Endothelial cell (in vitro differentiated cells): ENCODE measurements around the gene KCNE3. TPM values are rescaled to one million over a fixed set of nuclear protein-coding genes. Genes with fewer than 3 reads are reported as not detected.

Experiments
- DNase-seq: peaks from one replicate; pipeline ENCODE4 v3.0.0; 2021; ENCODE audit warnings: low spot score
- H3K27ac Mint-ChIP-seq: one replicate; pipeline ENCODE4 v1.8.0; 2021; ENCODE audit warnings: mixed read lengths, inconsistent platforms; ENCODE audit not compliant: unreplicated experiment
- H3K27me3 Mint-ChIP-seq: one replicate; pipeline ENCODE4 v1.8.0; 2021; ENCODE audit warnings: mild to moderate bottlenecking, moderate library complexity, mixed read lengths, inconsistent platforms; ENCODE audit not compliant: unreplicated experiment
- H3K36me3 Mint-ChIP-seq: one replicate; pipeline ENCODE4 v1.8.0; 2021; ENCODE audit warnings: mild to moderate bottlenecking, low read depth, mixed read lengths, inconsistent platforms; ENCODE audit not compliant: unreplicated experiment
- H3K4me1 Mint-ChIP-seq: one replicate; pipeline ENCODE4 v1.8.0; 2021; ENCODE audit warnings: mild to moderate bottlenecking, mixed read lengths, inconsistent platforms; ENCODE audit not compliant: unreplicated experiment
- H3K4me3 Mint-ChIP-seq: one replicate; pipeline ENCODE4 v1.8.0; 2021; ENCODE audit warnings: mild to moderate bottlenecking, mixed read lengths, inconsistent platforms; ENCODE audit not compliant: unreplicated experiment
- H3K9me3 Mint-ChIP-seq: one replicate; pipeline ENCODE4 v1.8.0; 2021; ENCODE audit warnings: mixed read lengths, inconsistent platforms; ENCODE audit not compliant: unreplicated experiment
- total RNA-seq: library from RNA; stranded (reverse); fragmentation: NEBNext Ultra II Directional; extraction: Animal tissue kit (Norgen Biotek cat#: 25700); gene quantifications from one replicate; pipeline ENCODE4 v1.2.1, GENCODE V29; 2021; ENCODE audit not compliant: unreplicated experiment
- TF ChIP-seq, protein P1 (sequence below): fragments of 200-600 bp; sonication (generic); IDR thresholded peaks from one replicate; pipeline ENCODE4 v1.5.0; 2021; ENCODE audit warnings: antibody characterized with exemption; ENCODE audit not compliant: unreplicated experiment

Gene KCNE3
- total RNA-seq, 1 donor from 2014 or later, result 29.4 TPM

GRCh38 chr11:74412733-74413359 is 54.5 kb downstream of the KCNE3 start:
- Mint-ChIP-seq H3K4me1 (peaks cover 6% of the 10 kb centered on the region), H3K27me3 (no peaks in the 10 kb centered on the region), H3K4me3 (no peak overlapping the region), H3K27ac (no peak overlapping the region), H3K36me3 (no peaks in the 10 kb centered on the region), H3K9me3 (no peaks in the 10 kb centered on the region)
- TF ChIP-seq, protein P1, sequence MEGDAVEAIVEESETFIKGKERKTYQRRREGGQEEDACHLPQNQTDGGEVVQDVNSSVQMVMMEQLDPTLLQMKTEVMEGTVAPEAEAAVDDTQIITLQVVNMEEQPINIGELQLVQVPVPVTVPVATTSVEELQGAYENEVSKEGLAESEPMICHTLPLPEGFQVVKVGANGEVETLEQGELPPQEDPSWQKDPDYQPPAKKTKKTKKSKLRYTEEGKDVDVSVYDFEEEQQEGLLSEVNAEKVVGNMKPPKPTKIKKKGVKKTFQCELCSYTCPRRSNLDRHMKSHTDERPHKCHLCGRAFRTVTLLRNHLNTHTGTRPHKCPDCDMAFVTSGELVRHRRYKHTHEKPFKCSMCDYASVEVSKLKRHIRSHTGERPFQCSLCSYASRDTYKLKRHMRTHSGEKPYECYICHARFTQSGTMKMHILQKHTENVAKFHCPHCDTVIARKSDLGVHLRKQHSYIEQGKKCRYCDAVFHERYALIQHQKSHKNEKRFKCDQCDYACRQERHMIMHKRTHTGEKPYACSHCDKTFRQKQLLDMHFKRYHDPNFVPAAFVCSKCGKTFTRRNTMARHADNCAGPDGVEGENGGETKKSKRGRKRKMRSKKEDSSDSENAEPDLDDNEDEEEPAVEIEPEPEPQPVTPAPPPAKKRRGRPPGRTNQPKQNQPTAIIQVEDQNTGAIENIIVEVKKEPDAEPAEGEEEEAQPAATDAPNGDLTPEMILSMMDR, result no peak
- DNase-seq, result no peak

DNA sequence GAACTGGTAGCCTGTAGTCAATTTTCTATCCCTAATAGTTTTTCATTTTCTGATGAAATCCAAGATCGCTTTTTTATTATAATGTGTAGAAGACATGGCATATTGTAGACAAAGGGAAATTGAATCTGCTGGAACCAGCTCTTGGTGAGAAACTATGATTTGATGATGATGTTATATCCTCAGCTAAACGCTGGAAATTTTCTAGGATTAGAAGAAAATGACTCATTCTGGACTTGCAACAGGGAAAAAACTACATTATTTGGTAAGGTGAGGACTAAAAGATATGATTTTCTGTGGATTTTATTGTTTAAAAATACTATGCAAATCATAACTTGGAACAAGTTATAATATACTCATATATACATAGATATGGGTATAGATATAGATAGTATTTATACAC is 55.0 kb downstream of the KCNE3 start:
- H3K27me3 Mint-ChIP-seq, result no peaks in the 10 kb centered on the region
- no peak overlapping the region for H3K27ac Mint-ChIP-seq
- H3K4me1 Mint-ChIP-seq, result peaks cover 6% of the 10 kb centered on the region
- H3K9me3 Mint-ChIP-seq, result no peaks in the 10 kb centered on the region
- H3K4me3 Mint-ChIP-seq, result no peak overlapping the region
- H3K36me3 Mint-ChIP-seq, result no peaks in the 10 kb centered on the region
- TF ChIP-seq, protein P1, result no peak
- DNase-seq, result no peak

- Mint-ChIP-seq H3K9me3 (no peaks in the 10 kb centered on the region), H3K27ac (no peak overlapping the region), H3K36me3 (no peaks in the 10 kb centered on the region), H3K27me3 (no peaks in the 10 kb centered on the region), H3K4me1 (no peaks in the 10 kb centered on the region), H3K4me3 (no peak overlapping the region)
- TF ChIP-seq, protein P1, result no peak
- no peak for DNase-seq
Measured at GRCh38 chr11:74409633-74410032, 57.7 kb downstream of the KCNE3 start.

Other genes starting within 250 kb of the KCNE3 start
- 0.64 TPM for gene P4HA3, start 155.9 kb downstream of the KCNE3 start, total RNA-seq
- gene PGM2L1, start 69.1 kb downstream of the KCNE3 start, total RNA-seq, result 51.3 TPM
- gene LIPT2, start 26.2 kb upstream of the KCNE3 start, total RNA-seq, result 6.5 TPM
- 16.0 TPM for gene POLD3, start 125.0 kb upstream of the KCNE3 start, total RNA-seq